Tibial artery (tissue), 4 donors: ENCODE data around the gene DDX50.
"Not testable (repeated sequence)": the region's sequence is repeated elsewhere in the genome, so short reads cannot be mapped to it uniquely, and the experiment has no call there.

Experiments
- DNase-seq, 2 donors: peaks; one replicate each; pipeline ENCODE4 v3.0.0-alpha.2; 2019
- H3K27ac ChIP-seq, 2 donors: fragments of 200-600 bp; sonication (generic) in 1 of 2; 1 replicate in 1 of 2; 2 replicates in 1 of 2; pipeline ENCODE4 v1.5.1; 2018 to 2019; ENCODE audit warnings: mild to moderate bottlenecking in 1 of 2
- H3K27me3 ChIP-seq, 2 donors: fragments of 200-600 bp; sonication (generic) in 1 of 2; one replicate each; pipeline versions ENCODE4 v1.5.1 to v1.6.0; 2016 to 2019
- H3K36me3 ChIP-seq, 3 donors: fragments of 200-600 bp; sonication (generic) in 2 of 3; one replicate each; pipeline ENCODE4 v1.5.1; 2016 to 2019; ENCODE audit warnings: mild to moderate bottlenecking in 2 of 3
- H3K4me1 ChIP-seq, 4 donors: fragments of 200-600 bp; sonication (generic) in 2 of 4; 1 replicate in 3 of 4; 2 replicates in 1 of 4; pipeline ENCODE4 v1.5.1; 2016 to 2019
- H3K4me3 ChIP-seq, 2 donors: fragments of 200-600 bp; sonication (generic) in 1 of 2; 1 replicate in 1 of 2; 2 replicates in 1 of 2; pipeline ENCODE4 v1.5.1; 2018 to 2019; ENCODE audit warnings: mild to moderate bottlenecking in 2 of 2
- H3K9me3 ChIP-seq, 3 donors: fragments of 200-600 bp; sonication (generic) in 1 of 3; one replicate each; pipeline ENCODE4 v1.5.1; 2016 to 2019
- intact Hi-C: fragments of 100-400 bp; cut with DNase I; formaldehyde crosslinking; loops from one replicate; pipeline ENCODE4 v1.15.0; 2023; ENCODE audit warnings: low total_unique reads
- TF ChIP-seq, protein P1 (sequence below), 2 experiments: fragments of 200-600 bp in 1 of 2; fragments of 450-650 bp in 1 of 2; IDR thresholded peaks; one replicate each; pipeline ENCODE4 v1.5.1; 2017 to 2019; ENCODE audit warnings: antibody characterized with exemption in 2 of 2, mild to moderate bottlenecking in 1 of 2, moderate library complexity in 1 of 2

The DDX50 gene

DNA sequence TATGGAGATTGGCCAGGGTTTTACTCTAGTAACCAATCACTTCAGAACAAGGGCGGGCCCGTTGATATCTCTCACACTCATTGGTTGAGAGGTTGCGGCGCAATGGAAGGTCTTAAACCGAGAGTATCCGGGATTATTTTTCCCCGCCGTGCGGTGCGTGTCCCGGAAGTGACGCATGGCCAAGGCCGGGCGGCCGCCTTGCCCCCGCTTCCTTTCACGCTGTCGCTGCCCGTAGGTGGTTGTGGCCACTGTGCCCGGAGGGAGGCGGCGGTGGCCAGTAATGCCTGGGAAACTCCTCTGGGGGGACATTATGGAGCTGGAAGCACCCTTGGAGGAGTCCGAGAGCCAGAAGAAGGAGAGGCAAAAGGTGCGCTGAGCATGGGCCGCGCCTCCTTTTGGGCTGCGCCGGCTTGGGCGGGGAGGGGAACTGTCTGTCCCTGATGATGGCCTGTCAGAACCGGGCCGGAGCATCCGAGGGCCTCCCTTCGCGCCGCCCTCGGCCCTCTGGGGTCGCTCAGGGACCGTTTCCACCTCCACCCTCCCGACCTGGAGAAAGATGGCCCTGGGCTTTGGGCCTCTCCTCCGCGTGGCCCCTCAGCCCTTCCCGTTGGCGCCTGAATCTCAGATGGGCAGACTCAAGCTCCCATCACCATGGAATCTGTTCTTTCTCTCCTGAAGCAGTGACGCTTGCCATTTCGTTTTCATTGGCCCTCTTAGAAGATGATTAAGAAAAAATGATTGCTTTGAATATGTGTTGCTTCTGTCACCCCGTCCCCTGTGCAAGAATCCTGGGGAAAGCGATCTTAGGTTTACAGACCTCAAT, at the start of gene DDX50:
DDX50 (plus strand) TSS at position 211 of the 823 bp plus-strand sequence; CDS start at position 281, 70 bp downstream.
- Histone ChIP-seq H3K4me3 (peak within 1 kb of the TSS; percentile 83 to 87), H3K4me1 (peaks cover 0 to 47% (median 15%) of the 10 kb centered on the region in 4 donors), H3K36me3 (no peaks in the 10 kb centered on the region), H3K9me3 (no peaks in the 10 kb centered on the region), H3K27ac (peak within 1 kb of the TSS; percentile 98), H3K27me3 (no peaks in the 10 kb centered on the region)
- intact Hi-C loops = no loop called here
- DNase-seq = peak; percentile 98 to 99
- TF ChIP-seq, protein P1, sequence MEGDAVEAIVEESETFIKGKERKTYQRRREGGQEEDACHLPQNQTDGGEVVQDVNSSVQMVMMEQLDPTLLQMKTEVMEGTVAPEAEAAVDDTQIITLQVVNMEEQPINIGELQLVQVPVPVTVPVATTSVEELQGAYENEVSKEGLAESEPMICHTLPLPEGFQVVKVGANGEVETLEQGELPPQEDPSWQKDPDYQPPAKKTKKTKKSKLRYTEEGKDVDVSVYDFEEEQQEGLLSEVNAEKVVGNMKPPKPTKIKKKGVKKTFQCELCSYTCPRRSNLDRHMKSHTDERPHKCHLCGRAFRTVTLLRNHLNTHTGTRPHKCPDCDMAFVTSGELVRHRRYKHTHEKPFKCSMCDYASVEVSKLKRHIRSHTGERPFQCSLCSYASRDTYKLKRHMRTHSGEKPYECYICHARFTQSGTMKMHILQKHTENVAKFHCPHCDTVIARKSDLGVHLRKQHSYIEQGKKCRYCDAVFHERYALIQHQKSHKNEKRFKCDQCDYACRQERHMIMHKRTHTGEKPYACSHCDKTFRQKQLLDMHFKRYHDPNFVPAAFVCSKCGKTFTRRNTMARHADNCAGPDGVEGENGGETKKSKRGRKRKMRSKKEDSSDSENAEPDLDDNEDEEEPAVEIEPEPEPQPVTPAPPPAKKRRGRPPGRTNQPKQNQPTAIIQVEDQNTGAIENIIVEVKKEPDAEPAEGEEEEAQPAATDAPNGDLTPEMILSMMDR (IDR thresholded peaks at IDR 0.05) = peak; percentile 19 to 51

- H3K4me1 ChIP-seq = no peaks in the 10 kb centered on the region
- intact Hi-C loops = no loop called here
- peaks cover 0 to 4% of the 10 kb centered on the region in 2 donors for H3K27me3 ChIP-seq
- no peak overlapping the region for H3K4me3 ChIP-seq
- peaks cover 0 to 8% (median 8%) of the 10 kb centered on the region in 3 donors for H3K9me3 ChIP-seq
- DNase-seq = no peak
- H3K36me3 ChIP-seq = no peaks in the 10 kb centered on the region
- H3K27ac ChIP-seq = no peak overlapping the region
- TF ChIP-seq, protein P1 (IDR thresholded peaks at IDR 0.05) = no peak
Measured at GRCh38 chr10:68856352-68856751, 44.8 kb upstream of the DDX50 start.

DNA sequence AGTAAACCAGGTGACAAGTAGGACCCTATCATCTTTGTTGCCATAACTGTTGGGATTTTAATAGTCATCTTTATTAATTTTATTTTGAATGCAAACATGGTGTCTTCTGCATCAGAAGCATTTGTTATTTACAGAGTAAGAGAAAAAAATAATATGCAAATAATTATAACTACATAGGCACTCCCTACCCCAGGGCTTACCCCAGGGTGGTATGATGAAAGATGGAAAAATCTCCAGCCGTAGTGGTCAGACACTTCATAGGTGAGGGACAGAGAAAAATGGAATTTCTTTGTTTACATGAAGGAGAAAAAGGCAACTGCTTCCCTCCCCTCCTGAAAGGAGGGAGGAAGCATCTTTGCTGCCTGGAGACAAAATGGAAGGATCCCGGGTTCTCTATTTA, 44.1 kb upstream of the DDX50 start:
- TF ChIP-seq, protein P1 (IDR thresholded peaks at IDR 0.05) = no peak
- no peaks in the 10 kb centered on the region for H3K36me3 ChIP-seq
- no peaks in the 10 kb centered on the region for H3K4me1 ChIP-seq
- peaks cover 0 to 12% (median 8%) of the 10 kb centered on the region in 3 donors for H3K9me3 ChIP-seq
- H3K4me3 ChIP-seq = no peak overlapping the region
- H3K27ac ChIP-seq = no peak overlapping the region
- peaks cover 0 to 4% of the 10 kb centered on the region in 2 donors for H3K27me3 ChIP-seq
- intact Hi-C loops = no loop called here
- DNase-seq = no peak

GRCh38 chr10:68861253-68861652, 39.9 kb upstream of the DDX50 start:
- Histone ChIP-seq H3K27ac (no peak overlapping the region), H3K36me3 (no peaks in the 10 kb centered on the region), H3K27me3 (no peaks in the 10 kb centered on the region), H3K4me1 (no peaks in the 10 kb centered on the region), H3K9me3 (peaks cover 0 to 12% (median 8%) of the 10 kb centered on the region in 3 donors), H3K4me3 (no peak overlapping the region)
- no peak for DNase-seq
- TF ChIP-seq, protein P1 (IDR thresholded peaks at IDR 0.05) = no peak
- intact Hi-C loops = no loop called here

DNA sequence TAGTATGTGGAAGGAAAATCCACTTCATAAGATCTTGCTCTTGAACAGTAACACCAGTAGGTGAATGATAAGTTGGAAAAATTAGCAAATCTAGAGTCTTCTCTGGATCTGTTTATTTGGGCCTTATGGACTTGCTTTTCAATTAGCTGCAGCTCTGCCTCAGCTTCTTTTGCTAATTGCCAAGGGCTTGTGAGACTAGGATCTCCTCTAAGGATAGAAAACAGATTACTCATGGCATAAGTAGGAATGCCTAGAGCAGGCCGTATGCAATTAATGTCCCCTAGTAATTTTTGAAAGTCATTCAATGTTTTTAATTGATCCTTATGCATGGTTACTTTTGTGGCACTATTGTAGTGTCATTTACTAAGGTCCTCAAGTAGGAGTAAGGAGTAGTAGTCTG, 36.5 kb upstream of the DDX50 start:
- H3K27ac ChIP-seq = no peak overlapping the region

GRCh38 chr10:68868173-68868572, 32.9 kb upstream of the DDX50 start:
- H3K9me3 ChIP-seq, DNase-seq, H3K27ac ChIP-seq, intact Hi-C loops, H3K4me3 ChIP-seq, H3K27me3 ChIP-seq, H3K36me3 ChIP-seq: not testable (repeated sequence)
- peaks cover 0 to 30% (median 11%) of the 10 kb centered on the region in 4 donors for H3K4me1 ChIP-seq

More for the DNA sequence above, 36.5 kb upstream of the DDX50 start:
- Histone ChIP-seq H3K36me3 (no peaks in the 10 kb centered on the region), H3K27me3 (no peaks in the 10 kb centered on the region), H3K4me3 (no peak overlapping the region), H3K9me3 (peaks cover 0 to 12% (median 8%) of the 10 kb centered on the region in 3 donors), H3K4me1 (no peaks in the 10 kb centered on the region)
- TF ChIP-seq, protein P1 (IDR thresholded peaks at IDR 0.05) = no peak
- no peak for DNase-seq
- intact Hi-C loops = no loop called here
